GM12878 (cell line): ENCODE results near the gene BEST2. TPM values are rescaled to one million over a fixed set of nuclear protein-coding genes. Genes with fewer than 3 reads are reported as not detected.
A peak's percentile ranks its signal among the peaks of the same experiment; 100 is the strongest.

Source experiments
- ATF2 ChIP-seq: IDR thresholded peaks from 2 replicates; pipeline ENCODE4 v1.6.1; 2012; ENCODE audit warnings: low read length, inconsistent platforms
- ATF3 ChIP-seq: IDR thresholded peaks from 2 replicates; pipeline ENCODE4 v1.6.1; 2011; ENCODE audit warnings: low read depth, mild to moderate bottlenecking, low read length, moderate library complexity, borderline replicate concordance; ENCODE audit errors: extremely low read depth
- CBX3 ChIP-seq: fragments of 200-600 bp; sonication (generic); IDR thresholded peaks from 2 replicates; pipeline ENCODE4 v1.6.1; 2016; ENCODE audit warnings: low read depth, borderline replicate concordance
- CBX5 ChIP-seq: sonication (generic); IDR thresholded peaks from 2 replicates; pipeline ENCODE4 v1.6.1; 2016; ENCODE audit warnings: low read depth, moderate library complexity, mild to moderate bottlenecking, inconsistent platforms
- CREB1 ChIP-seq: IDR thresholded peaks from 2 replicates; pipeline ENCODE4 v1.6.1; 2012; ENCODE audit warnings: low read depth, mild to moderate bottlenecking, inconsistent platforms
- CREM ChIP-seq: IDR thresholded peaks from 2 replicates; pipeline ENCODE4 v1.6.1; 2014; ENCODE audit warnings: antibody characterized with exemption, low read depth
- JUNB ChIP-seq: IDR thresholded peaks from 2 replicates; pipeline ENCODE4 v1.6.1; 2016; ENCODE audit warnings: antibody characterized with exemption, mild to moderate bottlenecking
- KAT2A ChIP-seq: conservative IDR thresholded peaks from 2 replicates; pipeline ENCODE4 v1.6.1; 2011; ENCODE audit warnings: low read depth, low read length; ENCODE audit not compliant: control insufficient read depth
- POLR2AphosphoS5 ChIP-seq: IDR thresholded peaks from 2 replicates; pipeline ENCODE4 v1.6.1; 2011; ENCODE audit warnings: mild to moderate bottlenecking, low read length, inconsistent platforms
- SMARCA5 ChIP-seq: fragments of 450-650 bp; IDR thresholded peaks from 2 replicates; pipeline ENCODE4 v1.6.1; 2017; ENCODE audit warnings: mild to moderate bottlenecking
- SMC3 ChIP-seq: IDR thresholded peaks from 2 replicates; pipeline ENCODE4 v1.6.1; 2011; ENCODE audit warnings: low read length, improper control_type of control experiment, borderline replicate concordance
- SP1 ChIP-seq: IDR thresholded peaks from one replicate; pipeline ENCODE4 v1.6.1; 2011; ENCODE audit warnings: low read depth, low read length
- STAT1 ChIP-seq: fragments of 450-650 bp; conservative IDR thresholded peaks from 2 replicates; pipeline ENCODE4 v1.6.1; 2014; ENCODE audit warnings: antibody characterized with exemption, mild to moderate bottlenecking
- SUZ12 ChIP-seq: fragments of 200-600 bp; sonication (generic); IDR thresholded peaks from one replicate; pipeline ENCODE4 v1.6.1; 2018; ENCODE audit warnings: antibody characterized with exemption, mild to moderate bottlenecking; ENCODE audit not compliant: unreplicated experiment
- TAF1 ChIP-seq: IDR thresholded peaks from 2 replicates; pipeline ENCODE4 v1.6.1; 2011; ENCODE audit warnings: mild to moderate bottlenecking, low read depth, low read length, borderline replicate concordance
- ZBED1 ChIP-seq: IDR thresholded peaks from 2 replicates; pipeline ENCODE4 v1.6.1; 2016; ENCODE audit warnings: borderline replicate concordance
- ZZZ3 ChIP-seq: IDR thresholded peaks from 2 replicates; pipeline ENCODE4 v1.6.1; 2011; ENCODE audit warnings: low read depth; ENCODE audit not compliant: control insufficient read depth, insufficient read length
- polyA plus RNA-seq, 11 experiments: library from polyadenylated mRNA; depleted of rRNA in 4 of 11; unstranded in 6 of 11; stranded (reverse) in 5 of 11; fragments of >200 nt; fragmentation: Nextera tagmentation in 4 of 11; fragmentation: Illumina TruSeq in 1 of 11; extraction: Ambion mirVana in 4 of 11; extraction: Trizol in 1 of 11; gene quantifications; 1 replicate in 1 of 11; 2 replicates in 10 of 11; pipeline versions ENCODE4 v1.2.1 to v1.2.3, GENCODE V29; 2011 to 2016; ENCODE audit warnings: inconsistent platforms in 2 of 11, missing spikeins in 2 of 11, low read depth in 1 of 11
- total RNA-seq, 4 experiments: library from RNA; depleted of rRNA in 3 of 4; stranded (reverse); fragments of >200 nt in 3 of 4; fragmentation: Illumina TruSeq in 1 of 4; extraction: Trizol in 1 of 4; gene quantifications; 2 replicates each; pipeline versions ENCODE4 v1.2.1 to v1.2.3, GENCODE V29; 2013 to 2021
- TF ChIP-seq, protein P1 (sequence below): fragments of 450-650 bp; IDR thresholded peaks from 2 replicates; pipeline ENCODE4 v1.6.1; 2016; ENCODE audit warnings: mild to moderate bottlenecking, moderate library complexity, borderline replicate concordance
- TF ChIP-seq, protein P2 (sequence below): fragments of 450-650 bp; formaldehyde crosslinking; IDR thresholded peaks from 2 replicates; pipeline ENCODE4 v1.4.0; 2020; ENCODE audit warnings: mild to moderate bottlenecking, moderate library complexity

The BEST2 gene
- total and polyA plus RNA-seq, 10 of the 15 experiments (the other 5 are each of a cell fraction or from before 2014, with no cell fraction given) = not detected

GRCh38 chr19:12784871-12785430, 33.4 kb downstream of the BEST2 start (continued):
- TF ChIP-seq, protein P1, sequence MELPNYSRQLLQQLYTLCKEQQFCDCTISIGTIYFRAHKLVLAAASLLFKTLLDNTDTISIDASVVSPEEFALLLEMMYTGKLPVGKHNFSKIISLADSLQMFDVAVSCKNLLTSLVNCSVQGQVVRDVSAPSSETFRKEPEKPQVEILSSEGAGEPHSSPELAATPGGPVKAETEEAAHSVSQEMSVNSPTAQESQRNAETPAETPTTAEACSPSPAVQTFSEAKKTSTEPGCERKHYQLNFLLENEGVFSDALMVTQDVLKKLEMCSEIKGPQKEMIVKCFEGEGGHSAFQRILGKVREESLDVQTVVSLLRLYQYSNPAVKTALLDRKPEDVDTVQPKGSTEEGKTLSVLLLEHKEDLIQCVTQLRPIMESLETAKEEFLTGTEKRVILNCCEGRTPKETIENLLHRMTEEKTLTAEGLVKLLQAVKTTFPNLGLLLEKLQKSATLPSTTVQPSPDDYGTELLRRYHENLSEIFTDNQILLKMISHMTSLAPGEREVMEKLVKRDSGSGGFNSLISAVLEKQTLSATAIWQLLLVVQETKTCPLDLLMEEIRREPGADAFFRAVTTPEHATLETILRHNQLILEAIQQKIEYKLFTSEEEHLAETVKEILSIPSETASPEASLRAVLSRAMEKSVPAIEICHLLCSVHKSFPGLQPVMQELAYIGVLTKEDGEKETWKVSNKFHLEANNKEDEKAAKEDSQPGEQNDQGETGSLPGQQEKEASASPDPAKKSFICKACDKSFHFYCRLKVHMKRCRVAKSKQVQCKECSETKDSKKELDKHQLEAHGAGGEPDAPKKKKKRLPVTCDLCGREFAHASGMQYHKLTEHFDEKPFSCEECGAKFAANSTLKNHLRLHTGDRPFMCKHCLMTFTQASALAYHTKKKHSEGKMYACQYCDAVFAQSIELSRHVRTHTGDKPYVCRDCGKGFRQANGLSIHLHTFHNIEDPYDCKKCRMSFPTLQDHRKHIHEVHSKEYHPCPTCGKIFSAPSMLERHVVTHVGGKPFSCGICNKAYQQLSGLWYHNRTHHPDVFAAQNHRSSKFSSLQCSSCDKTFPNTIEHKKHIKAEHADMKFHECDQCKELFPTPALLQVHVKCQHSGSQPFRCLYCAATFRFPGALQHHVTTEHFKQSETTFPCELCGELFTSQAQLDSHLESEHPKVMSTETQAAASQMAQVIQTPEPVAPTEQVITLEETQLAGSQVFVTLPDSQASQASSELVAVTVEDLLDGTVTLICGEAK = no peak
- TF ChIP-seq ATF2 (no peak), JUNB (no peak), CREB1 (no peak), KAT2A (no peak), CBX3 (no peak), ATF3 (no peak), STAT1 (no peak), SUZ12 (no peak), SMARCA5 (no peak), CREM (no peak), SMC3 (no peak), SP1 (peak; percentile 49), ZBED1 (no peak), ZZZ3 (no peak), TAF1 (no peak), CBX5 (no peak), POLR2AphosphoS5 (peak; percentile 21; the same call in 1 of the 2 replicates)
- TF ChIP-seq, protein P2, sequence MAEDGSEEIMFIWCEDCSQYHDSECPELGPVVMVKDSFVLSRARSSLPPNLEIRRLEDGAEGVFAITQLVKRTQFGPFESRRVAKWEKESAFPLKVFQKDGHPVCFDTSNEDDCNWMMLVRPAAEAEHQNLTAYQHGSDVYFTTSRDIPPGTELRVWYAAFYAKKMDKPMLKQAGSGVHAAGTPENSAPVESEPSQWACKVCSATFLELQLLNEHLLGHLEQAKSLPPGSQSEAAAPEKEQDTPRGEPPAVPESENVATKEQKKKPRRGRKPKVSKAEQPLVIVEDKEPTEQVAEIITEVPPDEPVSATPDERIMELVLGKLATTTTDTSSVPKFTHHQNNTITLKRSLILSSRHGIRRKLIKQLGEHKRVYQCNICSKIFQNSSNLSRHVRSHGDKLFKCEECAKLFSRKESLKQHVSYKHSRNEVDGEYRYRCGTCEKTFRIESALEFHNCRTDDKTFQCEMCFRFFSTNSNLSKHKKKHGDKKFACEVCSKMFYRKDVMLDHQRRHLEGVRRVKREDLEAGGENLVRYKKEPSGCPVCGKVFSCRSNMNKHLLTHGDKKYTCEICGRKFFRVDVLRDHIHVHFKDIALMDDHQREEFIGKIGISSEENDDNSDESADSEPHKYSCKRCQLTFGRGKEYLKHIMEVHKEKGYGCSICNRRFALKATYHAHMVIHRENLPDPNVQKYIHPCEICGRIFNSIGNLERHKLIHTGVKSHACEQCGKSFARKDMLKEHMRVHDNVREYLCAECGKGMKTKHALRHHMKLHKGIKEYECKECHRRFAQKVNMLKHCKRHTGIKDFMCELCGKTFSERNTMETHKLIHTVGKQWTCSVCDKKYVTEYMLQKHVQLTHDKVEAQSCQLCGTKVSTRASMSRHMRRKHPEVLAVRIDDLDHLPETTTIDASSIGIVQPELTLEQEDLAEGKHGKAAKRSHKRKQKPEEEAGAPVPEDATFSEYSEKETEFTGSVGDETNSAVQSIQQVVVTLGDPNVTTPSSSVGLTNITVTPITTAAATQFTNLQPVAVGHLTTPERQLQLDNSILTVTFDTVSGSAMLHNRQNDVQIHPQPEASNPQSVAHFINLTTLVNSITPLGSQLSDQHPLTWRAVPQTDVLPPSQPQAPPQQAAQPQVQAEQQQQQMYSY = no peak
